ENCODE measurements around the gene DDX6.

Gene DDX6

DNA sequence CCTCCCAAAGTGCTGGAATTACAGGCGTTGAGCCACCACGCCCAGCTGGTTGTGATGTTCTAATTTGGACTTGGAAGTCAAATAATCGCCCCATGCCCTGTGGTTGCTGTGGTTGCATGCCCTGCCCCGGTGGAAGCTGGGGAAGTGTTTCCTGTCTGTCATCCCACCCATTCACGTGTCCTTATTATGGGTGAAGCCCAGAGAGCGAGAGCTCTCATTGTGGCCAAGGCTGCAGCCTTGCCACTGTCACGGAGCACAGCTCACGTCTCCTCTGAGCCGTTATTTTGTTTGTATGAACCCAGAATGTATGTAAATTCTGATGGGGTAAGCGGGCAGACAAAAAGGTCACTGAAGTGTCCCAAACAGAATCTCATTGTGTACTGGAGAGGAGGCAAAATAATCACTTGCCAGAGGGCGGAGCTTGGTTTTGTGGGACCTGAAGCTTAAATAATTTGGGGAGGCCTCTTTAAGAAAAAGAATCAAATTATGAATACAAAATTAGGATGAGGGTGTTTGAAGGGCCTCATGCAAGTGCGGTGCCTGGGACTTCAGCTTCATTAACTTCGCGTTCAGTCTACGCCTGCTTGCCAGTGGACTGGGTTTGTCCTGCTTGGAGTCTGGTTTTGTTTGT lies 85.7 kb downstream of the DDX6 start:
- DNase-seq (ENCODE audit: low spot score), result no peak

- DNase-seq (ENCODE audit: low spot score), result no peak
These were observed 87.3 kb downstream of the DDX6 start for GRCh38 chr11:118703563-118704106.

GRCh38 chr11:118699506-118700220 lies 91.3 kb downstream of the DDX6 start:
- no peak for DNase-seq (ENCODE audit: low spot score)

All from AG08395 (cell line).